HG03520 (cell line): ENCODE data around the gene PTPRK.

Experiments used
- ATAC-seq: cut with Tn5 transposase; IDR thresholded peaks from one replicate; pipeline ENCODE4 v1.9.1; 2021; ENCODE audit warnings: mild to moderate bottlenecking, moderate library complexity; ENCODE audit not compliant: unreplicated experiment

Gene PTPRK

GRCh38 chr6:128156321-128157111 lies 363.9 kb downstream of the PTPRK start:
- no peak for ATAC-seq

GRCh38 chr6:128155826-128156225 lies 364.6 kb downstream of the PTPRK start:
- no peak for ATAC-seq

- no peak for ATAC-seq
Measured at GRCh38 chr6:128152551-128152950, 367.8 kb downstream of the PTPRK start.

- no peak for ATAC-seq
Measured at GRCh38 chr6:128150376-128150775, 370.0 kb downstream of the PTPRK start.

GRCh38 chr6:128149796-128150195 lies 370.6 kb downstream of the PTPRK start:
- no peak for ATAC-seq

GRCh38 chr6:128144320-128144719 lies 376.1 kb downstream of the PTPRK start:
- no peak for ATAC-seq

GRCh38 chr6:128141932-128142331 lies 378.5 kb downstream of the PTPRK start:
- no peak for ATAC-seq

- no peak for ATAC-seq
Measured at GRCh38 chr6:128139519-128139918, 380.9 kb downstream of the PTPRK start.

- no peak for ATAC-seq
Measured at GRCh38 chr6:128138694-128139093, 381.7 kb downstream of the PTPRK start.

GRCh38 chr6:128135325-128135724 lies 385.1 kb downstream of the PTPRK start:
- no peak for ATAC-seq

- no peak for ATAC-seq
Measured at GRCh38 chr6:128131566-128131965, 388.8 kb downstream of the PTPRK start.

GRCh38 chr6:128131036-128131435 lies 389.4 kb downstream of the PTPRK start:
- ATAC-seq, result no peak

GRCh38 chr6:128129679-128130078 lies 390.7 kb downstream of the PTPRK start:
- no peak for ATAC-seq

- ATAC-seq, result no peak
Measured at GRCh38 chr6:128127650-128128049, 392.7 kb downstream of the PTPRK start.

- no peak for ATAC-seq
Measured at GRCh38 chr6:128124713-128125112, 395.7 kb downstream of the PTPRK start.

- no peak for ATAC-seq
Measured at GRCh38 chr6:128121610-128122009, 398.8 kb downstream of the PTPRK start.

GRCh38 chr6:128121190-128121589 lies 399.2 kb downstream of the PTPRK start:
- no peak for ATAC-seq

GRCh38 chr6:128118401-128118800 lies 402.0 kb downstream of the PTPRK start:
- ATAC-seq, result no peak

- no peak for ATAC-seq
Measured at GRCh38 chr6:128117916-128118315, 402.5 kb downstream of the PTPRK start.

GRCh38 chr6:128114164-128114563 lies 406.2 kb downstream of the PTPRK start:
- ATAC-seq, result no peak

GRCh38 chr6:128112494-128112893 lies 407.9 kb downstream of the PTPRK start:
- ATAC-seq, result no peak

GRCh38 chr6:128111096-128111495 lies 409.3 kb downstream of the PTPRK start:
- no peak for ATAC-seq

- ATAC-seq, result no peak
Measured at GRCh38 chr6:128107682-128108081, 412.7 kb downstream of the PTPRK start.
